ENCODE results near the gene IQGAP2.

GRCh38 chr5:76532052-76532451, 129.0 kb downstream of the IQGAP2 start:
- no peak for TF ChIP-seq CTCF (IDR thresholded peaks at IDR 0.05)
- no peak for TF ChIP-seq POLR2A (IDR thresholded peaks at IDR 0.05)

Data from testis (tissue), 2 donors.